Stimulated activated naive CD8-positive, alpha-beta T cell treated with anti-CD3 and anti-CD28 coated beads, Interleukin-15, amount 100 ng/mL, for 72 hours (primary cell): ENCODE data around the gene SPTLC3.
A peak's percentile ranks its signal among the peaks of the same experiment; 100 is the strongest.
"Not testable (repeated sequence)": the region's sequence is repeated elsewhere in the genome, so short reads cannot be mapped to it uniquely, and the experiment has no call there.

Source experiments
- ATAC-seq: fragments of 150-1000 bp; cut with Tn5 transposase; 2 replicates; pipeline ENCODE4 v1.10.0; 2021; ENCODE audit warnings: mild to moderate bottlenecking, moderate library complexity
- DNase-seq, 2 donors: peaks; one replicate each; pipeline ENCODE4 v3.0.0; 2021 to 2022
- H3K27ac Mint-ChIP-seq, 2 donors: one replicate each; pipeline ENCODE4 v1.8.0; 2022; ENCODE audit warnings: mild to moderate bottlenecking in 2 of 2, mixed read lengths in 2 of 2, moderate library complexity in 2 of 2
- H3K27me3 Mint-ChIP-seq: one replicate; pipeline ENCODE4 v1.8.0; 2022; ENCODE audit warnings: mixed read lengths
- H3K4me1 Mint-ChIP-seq: one replicate; pipeline ENCODE4 v1.8.0; 2022; ENCODE audit warnings: mild to moderate bottlenecking, mixed read lengths
- H3K4me3 Mint-ChIP-seq, 2 donors: one replicate each; pipeline ENCODE4 v1.8.0; 2022; ENCODE audit warnings: mild to moderate bottlenecking in 2 of 2, mixed read lengths in 2 of 2, moderate library complexity in 1 of 2
- H3K9me3 Mint-ChIP-seq, 2 donors: one replicate each; pipeline ENCODE4 v1.8.0; 2022; ENCODE audit warnings: mixed read lengths in 2 of 2

SPTLC3 gene

GRCh38 chr20:12978126-12978394 lies 30.7 kb upstream of the SPTLC3 start:
- ATAC-seq (no peak), DNase-seq (no peak)
- H3K9me3 Mint-ChIP-seq: no peaks in the 10 kb centered on the region
- H3K4me3 Mint-ChIP-seq: no peak overlapping the region
- H3K4me1 Mint-ChIP-seq: no peaks in the 10 kb centered on the region
- H3K27ac Mint-ChIP-seq: no peak overlapping the region
- H3K27me3 Mint-ChIP-seq: peaks cover 9% of the 10 kb centered on the region

GRCh38 chr20:12978613-12979495 lies 29.9 kb upstream of the SPTLC3 start:
- Mint-ChIP-seq H3K4me3 (no peak overlapping the region), H3K27me3 (peaks cover 9% of the 10 kb centered on the region), H3K27ac (no peak overlapping the region), H3K9me3 (no peaks in the 10 kb centered on the region), H3K4me1 (no peaks in the 10 kb centered on the region)
- DNase-seq: no peak
- ATAC-seq: no peak

- not testable (repeated sequence) for H3K27ac Mint-ChIP-seq, H3K27me3 Mint-ChIP-seq, H3K4me1 Mint-ChIP-seq, H3K9me3 Mint-ChIP-seq, ATAC-seq, DNase-seq, H3K4me3 Mint-ChIP-seq
These were observed 29.1 kb upstream of the SPTLC3 start for GRCh38 chr20:12979713-12980112.

GRCh38 chr20:12982098-12982497 lies 26.7 kb upstream of the SPTLC3 start:
- Mint-ChIP-seq H3K4me1 (no peaks in the 10 kb centered on the region), H3K4me3 (no peak overlapping the region), H3K27me3 (peaks cover 9% of the 10 kb centered on the region), H3K27ac (no peak overlapping the region), H3K9me3 (no peaks in the 10 kb centered on the region)
- no peak for ATAC-seq
- DNase-seq: no peak

- H3K27me3 Mint-ChIP-seq: peaks cover 15% of the 10 kb centered on the region
- H3K9me3 Mint-ChIP-seq: no peaks in the 10 kb centered on the region
- ATAC-seq: no peak
- H3K27ac Mint-ChIP-seq: no peak overlapping the region
- DNase-seq: no peak
- no peaks in the 10 kb centered on the region for H3K4me1 Mint-ChIP-seq
- no peak overlapping the region for H3K4me3 Mint-ChIP-seq
These were observed 24.6 kb upstream of the SPTLC3 start for GRCh38 chr20:12984069-12984765.

GRCh38 chr20:12984863-12985262 lies 23.9 kb upstream of the SPTLC3 start:
- Mint-ChIP-seq H3K4me3 (no peak overlapping the region), H3K9me3 (no peaks in the 10 kb centered on the region), H3K4me1 (no peaks in the 10 kb centered on the region), H3K27ac (no peak overlapping the region), H3K27me3 (peaks cover 8% of the 10 kb centered on the region)
- DNase-seq (no peak), ATAC-seq (no peak)

- no peaks in the 10 kb centered on the region for H3K4me1 Mint-ChIP-seq
- no peak overlapping the region for H3K27ac Mint-ChIP-seq
- H3K4me3 Mint-ChIP-seq: no peak overlapping the region
- H3K9me3 Mint-ChIP-seq: no peaks in the 10 kb centered on the region
- H3K27me3 Mint-ChIP-seq: peaks cover 6% of the 10 kb centered on the region
- ATAC-seq: no peak
- DNase-seq: no peak
These were observed 21.5 kb upstream of the SPTLC3 start for GRCh38 chr20:12987261-12987660.

- DNase-seq (no peak), ATAC-seq (no peak)
- H3K27me3 Mint-ChIP-seq: peaks cover 6% of the 10 kb centered on the region
- no peak overlapping the region for H3K27ac Mint-ChIP-seq
- H3K9me3 Mint-ChIP-seq: peaks cover 3 to 7% of the 10 kb centered on the region in 2 donors
- no peak overlapping the region for H3K4me3 Mint-ChIP-seq
- no peaks in the 10 kb centered on the region for H3K4me1 Mint-ChIP-seq
These were observed 19.1 kb upstream of the SPTLC3 start for GRCh38 chr20:12989586-12990115.

GRCh38 chr20:12997128-12997655 lies 11.6 kb upstream of the SPTLC3 start:
- ATAC-seq (no peak), DNase-seq (no peak)
- no peak overlapping the region for H3K4me3 Mint-ChIP-seq
- no peaks in the 10 kb centered on the region for H3K27me3 Mint-ChIP-seq
- no peaks in the 10 kb centered on the region for H3K4me1 Mint-ChIP-seq
- H3K9me3 Mint-ChIP-seq: peaks cover 8% of the 10 kb centered on the region in 2 donors
- no peak overlapping the region for H3K27ac Mint-ChIP-seq

- no peak overlapping the region for H3K27ac Mint-ChIP-seq
- ATAC-seq: no peak
- no peak for DNase-seq
- H3K9me3 Mint-ChIP-seq: peaks cover 8% of the 10 kb centered on the region in 2 donors
- no peak overlapping the region for H3K4me3 Mint-ChIP-seq
- H3K27me3 Mint-ChIP-seq: peaks cover 6% of the 10 kb centered on the region
- H3K4me1 Mint-ChIP-seq: no peaks in the 10 kb centered on the region
These were observed 10.7 kb upstream of the SPTLC3 start for GRCh38 chr20:12998046-12998445.

GRCh38 chr20:12999201-12999600 lies 9.6 kb upstream of the SPTLC3 start:
- DNase-seq: no peak

GRCh38 chr20:13002251-13002650 lies 6.5 kb upstream of the SPTLC3 start:
- DNase-seq: no peak
- Mint-ChIP-seq H3K27me3 (peaks cover 13% of the 10 kb centered on the region), H3K4me3 (no peak overlapping the region), H3K9me3 (no peaks in the 10 kb centered on the region), H3K4me1 (no peaks in the 10 kb centered on the region), H3K27ac (peak overlapping the region in 1 of 2 donors; percentile 38)
- no peak for ATAC-seq

More at GRCh38 chr20:12999201-12999600, 9.6 kb upstream of the SPTLC3 start:
- ATAC-seq: no peak
- Mint-ChIP-seq H3K9me3 (peaks cover 5 to 8% of the 10 kb centered on the region in 2 donors), H3K27ac (no peak overlapping the region), H3K27me3 (peaks cover 7% of the 10 kb centered on the region), H3K4me3 (no peak overlapping the region), H3K4me1 (no peaks in the 10 kb centered on the region)

GRCh38 chr20:13006825-13007224 lies 1.9 kb upstream of the SPTLC3 start:
- Mint-ChIP-seq H3K27me3 (peaks cover 13% of the 10 kb centered on the region), H3K4me1 (peaks cover 36% of the 10 kb centered on the region), H3K4me3 (no peak overlapping the region)

GRCh38 chr20:13007596-13007995 lies 1.2 kb upstream of the SPTLC3 start:
- Mint-ChIP-seq H3K27me3 (peaks cover 12% of the 10 kb centered on the region), H3K4me1 (peaks cover 38% of the 10 kb centered on the region), H3K9me3 (no peaks in the 10 kb centered on the region), H3K27ac (no peak overlapping the region), H3K4me3 (no peak overlapping the region)
- ATAC-seq: no peak
- no peak for DNase-seq

More at GRCh38 chr20:13006825-13007224, 1.9 kb upstream of the SPTLC3 start:
- ATAC-seq: no peak
- Mint-ChIP-seq H3K27ac (no peak overlapping the region), H3K9me3 (no peaks in the 10 kb centered on the region)
- no peak for DNase-seq

GRCh38 chr20:13009682-13010406 lies 1.1 kb downstream of the SPTLC3 start:
- DNase-seq: peak; percentile 10 to 13
- peak overlapping the region; percentile 81 to 87 for H3K27ac Mint-ChIP-seq
- H3K9me3 Mint-ChIP-seq: no peaks in the 10 kb centered on the region

More at GRCh38 chr20:13009682-13010406, 1.1 kb downstream of the SPTLC3 start:
- H3K4me1 Mint-ChIP-seq: peaks cover 43% of the 10 kb centered on the region
- H3K4me3 Mint-ChIP-seq: peak overlapping the region; percentile 64 to 83
- H3K27me3 Mint-ChIP-seq: peaks cover 6% of the 10 kb centered on the region
- ATAC-seq: peak; percentile 83
